Neural cell (in vitro differentiated cells): ENCODE measurements around the gene DEFB132. TPM values are rescaled to one million over a fixed set of nuclear protein-coding genes. Genes with fewer than 3 reads are reported as not detected.

Experiments used
- H2AFZ ChIP-seq: fragments of 200-600, 300-800 bp; sonication (generic), shearing (Covaris generic); 2 replicates; pipeline ENCODE4 v1.6.0; 2014; ENCODE audit warnings: low read depth, mild to moderate bottlenecking, antibody characterized with exemption, low read length, moderate library complexity
- H3F3A ChIP-seq: fragments of 200-600 bp; shearing (Covaris generic); 2 replicates; pipeline ENCODE4 v1.6.1; 2016; ENCODE audit warnings: mild to moderate bottlenecking, moderate library complexity, mixed read lengths, antibody characterized with exemption, low read length; ENCODE audit not compliant: insufficient read depth, poor library complexity, severe bottlenecking
- H3K27ac ChIP-seq: fragments of 200-600, 300-800 bp; sonication (generic), shearing (Covaris generic); 2 replicates; pipeline ENCODE4 v1.5.1; 2014; ENCODE audit warnings: mild to moderate bottlenecking, low read length, moderate library complexity
- H3K27me3 ChIP-seq: fragments of 300-800, 200-600 bp; sonication (generic), shearing (Covaris generic); 2 replicates; pipeline ENCODE4 v1.6.0; 2014; ENCODE audit warnings: mild to moderate bottlenecking, low read depth, low read length, moderate library complexity; ENCODE audit not compliant: insufficient read depth
- H3K36me3 ChIP-seq: fragments of 300-800, 200-600 bp; sonication (generic), shearing (Covaris generic); 2 replicates; pipeline ENCODE4 v1.5.1; 2014; ENCODE audit warnings: mild to moderate bottlenecking, antibody characterized with exemption, low read length, moderate library complexity; ENCODE audit not compliant: insufficient read depth
- H3K4me2 ChIP-seq: fragments of 300-800, 200-600 bp; sonication (generic), shearing (Covaris generic); 2 replicates; pipeline ENCODE4 v1.6.0; 2014; ENCODE audit warnings: mild to moderate bottlenecking, low read length
- H3K4me3 ChIP-seq: fragments of 300-800, 200-600 bp; sonication (generic), shearing (Covaris generic); 2 replicates; pipeline ENCODE4 v1.5.1; 2014; ENCODE audit warnings: mild to moderate bottlenecking, low read length, moderate library complexity
- H3K79me2 ChIP-seq: fragments of 200-600 bp; shearing (Covaris generic); replicated peaks from 2 replicates; pipeline ENCODE4 v1.6.0; 2014; ENCODE audit warnings: mild to moderate bottlenecking, low read length, moderate library complexity; ENCODE audit not compliant: insufficient read depth
- H3K9ac ChIP-seq: fragments of 300-800, 200-600 bp; sonication (generic), shearing (Covaris generic); 2 replicates; pipeline ENCODE4 v1.6.1; 2016; ENCODE audit warnings: mild to moderate bottlenecking, low read length, mixed read lengths
- H3K9me2 ChIP-seq: fragments of 200-600 bp; shearing (Covaris generic); 2 replicates; pipeline ENCODE4 v1.6.1; 2016; ENCODE audit warnings: mild to moderate bottlenecking, low read length, mixed read lengths; ENCODE audit not compliant: insufficient read depth
- H3K9me3 ChIP-seq: fragments of 200-600, 300-800 bp; sonication (generic), shearing (Covaris generic); 2 replicates; pipeline ENCODE4 v1.6.1; 2016; ENCODE audit warnings: mild to moderate bottlenecking, mixed run types, low read length, moderate library complexity, mixed read lengths
- H4K20me1 ChIP-seq: fragments of 200-600 bp; shearing (Covaris generic); 2 replicates; pipeline ENCODE4 v1.6.1; 2016; ENCODE audit warnings: mild to moderate bottlenecking, mixed run types; ENCODE audit not compliant: insufficient read depth
- CTCF ChIP-seq: fragments of 450-650 bp; IDR thresholded peaks from 2 replicates; pipeline ENCODE4 v1.5.1; 2014; ENCODE audit warnings: antibody characterized with exemption, mild to moderate bottlenecking, moderate library complexity; ENCODE audit not compliant: poor library complexity, severe bottlenecking
- EP300 ChIP-seq: fragments of 450-650 bp; conservative IDR thresholded peaks from 2 replicates; pipeline ENCODE4 v1.6.1; 2014; ENCODE audit warnings: antibody characterized with exemption, mild to moderate bottlenecking, moderate library complexity; ENCODE audit not compliant: poor library complexity, severe bottlenecking
- EZH2 ChIP-seq: fragments of 200-600, 300-800 bp; shearing (Covaris generic), sonication (generic); IDR thresholded peaks from 2 replicates; pipeline ENCODE4 v1.6.1; 2014; ENCODE audit warnings: antibody characterized with exemption, low read length, borderline replicate concordance, mild to moderate bottlenecking; ENCODE audit not compliant: insufficient read depth, poor library complexity, severe bottlenecking
- MXI1 ChIP-seq: fragments of 450-650 bp; conservative IDR thresholded peaks from 2 replicates; pipeline ENCODE4 v1.6.1; 2014; ENCODE audit warnings: antibody characterized with exemption, mild to moderate bottlenecking; ENCODE audit not compliant: poor library complexity, severe bottlenecking
- POLR2AphosphoS5 ChIP-seq: IDR thresholded peaks from 2 replicates; pipeline ENCODE4 v1.6.1; 2012
- RAD21 ChIP-seq: fragments of 450-650 bp; conservative IDR thresholded peaks from 2 replicates; pipeline ENCODE4 v1.6.1; 2014; ENCODE audit warnings: antibody characterized with exemption, mild to moderate bottlenecking, moderate library complexity
- REST ChIP-seq: IDR thresholded peaks from 2 replicates; pipeline ENCODE4 v1.6.1; 2012; ENCODE audit warnings: borderline replicate concordance
- SMC3 ChIP-seq: fragments of 450-650 bp; conservative IDR thresholded peaks from 2 replicates; pipeline ENCODE4 v1.6.1; 2014; ENCODE audit warnings: antibody characterized with exemption, mild to moderate bottlenecking, moderate library complexity; ENCODE audit not compliant: poor library complexity
- TAF1 ChIP-seq: IDR thresholded peaks from 2 replicates; pipeline ENCODE4 v1.6.1; 2012; ENCODE audit warnings: low read depth
- polyA plus RNA-seq: library from polyadenylated mRNA; depleted of rRNA; stranded (reverse); fragments of >200 nt; gene quantifications from 2 replicates; pipeline ENCODE4 v1.2.3, GENCODE V29; 2014

The DEFB132 gene
- polyA plus RNA-seq, 1 donor from 2014 or later = not detected

- Histone ChIP-seq H4K20me1 (no peaks in the 10 kb centered on the region), H3K9ac (no peak overlapping the region), H3K27ac (no peak overlapping the region), H2AFZ (no peak overlapping the region), H3K4me3 (no peak overlapping the region), H3K27me3 (peaks cover 4% of the 10 kb centered on the region), H3K4me2 (no peak overlapping the region), H3K9me3 (no peaks in the 10 kb centered on the region), H3K9me2 (no peaks in the 10 kb centered on the region), H3K36me3 (no peaks in the 10 kb centered on the region), H3K79me2 (no peaks in the 10 kb centered on the region), H3F3A (no peaks in the 10 kb centered on the region)
- TF ChIP-seq EP300 (no peak), RAD21 (no peak), EZH2 (no peak), REST (no peak), TAF1 (no peak), CTCF (no peak), SMC3 (no peak), MXI1 (no peak), POLR2AphosphoS5 (no peak)
These were observed 19.6 kb upstream of the DEFB132 start for GRCh38 chr20:237929-238328.

GRCh38 chr20:242905-243304 is 14.6 kb upstream of the DEFB132 start:
- no peak overlapping the region for H3K4me3 ChIP-seq

More at GRCh38 chr20:242905-243304, 14.6 kb upstream of the DEFB132 start:
- Histone ChIP-seq H4K20me1 (no peaks in the 10 kb centered on the region), H3K36me3 (no peaks in the 10 kb centered on the region), H3K9me2 (no peaks in the 10 kb centered on the region), H3K79me2 (no peaks in the 10 kb centered on the region), H3K4me2 (no peak overlapping the region), H3K27ac (no peak overlapping the region), H3K27me3 (peaks cover 9% of the 10 kb centered on the region), H3F3A (no peaks in the 10 kb centered on the region), H3K9ac (no peak overlapping the region), H3K9me3 (no peaks in the 10 kb centered on the region), H2AFZ (no peak overlapping the region)
- TF ChIP-seq POLR2AphosphoS5 (no peak), RAD21 (no peak), CTCF (no peak), REST (no peak), TAF1 (no peak), MXI1 (no peak), EZH2 (no peak), EP300 (no peak), SMC3 (no peak)
